HL-60 (cell line): Measurements from ENCODE around the gene ENO3.

Experiments used
- DNase-seq, 2 experiments: peaks; one replicate each; pipeline ENCODE4 v3.0.0-alpha.2; 2010 to 2020; ENCODE audit warnings: low read depth in 1 of 2, low spot score in 1 of 2
- H3K27ac ChIP-seq: fragments of 250-450 bp; sonication (Bioruptor Pico); replicated peaks from 2 replicates; pipeline ENCODE4 v1.5.1; 2020; ENCODE audit warnings: mild to moderate bottlenecking, moderate library complexity
- H3K27me3 ChIP-seq: fragments of 250-450 bp; sonication (Bioruptor Pico); 2 replicates; pipeline ENCODE4 v1.5.1; 2021; ENCODE audit warnings: mild to moderate bottlenecking, moderate library complexity; ENCODE audit not compliant: insufficient read depth, poor library complexity, severe bottlenecking
- H3K4me3 ChIP-seq: replicated peaks from 2 replicates; pipeline ENCODE4 v1.5.1; 2011; ENCODE audit warnings: mild to moderate bottlenecking, control low read depth, low read length; ENCODE audit not compliant: insufficient read depth
- CTCF ChIP-seq: IDR thresholded peaks from one replicate; pipeline ENCODE4 v1.5.1; 2011; ENCODE audit warnings: low read length, control low read depth, inconsistent platforms; ENCODE audit not compliant: insufficient read depth
- GABPA ChIP-seq: IDR thresholded peaks from 2 replicates; pipeline ENCODE4 v1.6.1; 2012; ENCODE audit warnings: low read depth
- POLR2AphosphoS5 ChIP-seq: IDR thresholded peaks from 2 replicates; pipeline ENCODE4 v1.6.1; 2012; ENCODE audit warnings: low read depth
- REST ChIP-seq: IDR thresholded peaks from 2 replicates; pipeline ENCODE4 v1.6.1; 2012; ENCODE audit warnings: low read depth; ENCODE audit not compliant: insufficient replicate concordance
- SPI1 ChIP-seq: IDR thresholded peaks from 2 replicates; pipeline ENCODE4 v1.6.1; 2012; ENCODE audit warnings: low read depth, mild to moderate bottlenecking, borderline replicate concordance

The ENO3 gene

GRCh38 chr17:4965311-4965986, 14.5 kb downstream of the ENO3 start:
- TF ChIP-seq GABPA (no peak), POLR2AphosphoS5 (no peak), CTCF (no peak), REST (no peak), SPI1 (no peak)
- no peak for DNase-seq
- Histone ChIP-seq H3K4me3 (no peak overlapping the region), H3K27me3 (no peaks in the 10 kb centered on the region), H3K27ac (no peak overlapping the region; the same call in 1 of the 2 replicates)

- DNase-seq = peak; percentile 85 to 96
- peak overlapping the region; percentile 91 for H3K27ac ChIP-seq
- H3K27me3 ChIP-seq = no peaks in the 10 kb centered on the region
- TF ChIP-seq SPI1 (no peak), CTCF (no peak), REST (no peak), POLR2AphosphoS5 (no peak), GABPA (no peak)
- peak overlapping the region; percentile 58 for H3K4me3 ChIP-seq
These were observed 16.1 kb downstream of the ENO3 start for GRCh38 chr17:4966844-4967538.

GRCh38 chr17:4967539-4968485, 16.9 kb downstream of the ENO3 start, which contains the start of gene SPAG7:
Gene SPAG7 (minus strand): TSS chr17:4967817. CDS start chr17:4967804, 13 bp downstream.
- Histone ChIP-seq H3K27ac (peak within 1 kb of the TSS; percentile 91), H3K4me3 (peak within 1 kb of the TSS; percentile 58), H3K27me3 (no peaks in the 10 kb centered on the region)
- DNase-seq = peak; percentile 82 to 89
- TF ChIP-seq POLR2AphosphoS5 (peak; percentile 54), CTCF (no peak)
